Left ventricle myocardium superior (tissue), 1 donor: ENCODE data around the gene TAGLN3. TPM values are rescaled to one million over a fixed set of nuclear protein-coding genes. Genes with fewer than 3 reads are reported as not detected.

ENCODE experiments used
- ATAC-seq: fragments of 200-7000 bp; cut with Tn5 transposase; one replicate; pipeline ENCODE4 v1.9.1; 2020; ENCODE audit warnings: mild to moderate bottlenecking, moderate library complexity
- DNase-seq: peaks from one replicate; pipeline ENCODE4 v3.0.0-alpha.2; 2020
- intact Hi-C: fragments of 100-400 bp; cut with micrococcal nuclease; formaldehyde crosslinking; loops from one replicate; pipeline ENCODE4 v1.11.0; 2022
- total RNA-seq: library from RNA; stranded (reverse); fragmentation: NEBNext Ultra II Directional; extraction: Animal tissue kit (Norgen Biotek cat#: 25700); gene quantifications from one replicate; pipeline ENCODE4 v1.2.1, GENCODE V29; 2021
- donor health status: DM: no; HTN: yes; CAD: no; lungs with severe emphysema.

The TAGLN3 gene
- total RNA-seq, 1 donor from 2014 or later, result not detected

DNA sequence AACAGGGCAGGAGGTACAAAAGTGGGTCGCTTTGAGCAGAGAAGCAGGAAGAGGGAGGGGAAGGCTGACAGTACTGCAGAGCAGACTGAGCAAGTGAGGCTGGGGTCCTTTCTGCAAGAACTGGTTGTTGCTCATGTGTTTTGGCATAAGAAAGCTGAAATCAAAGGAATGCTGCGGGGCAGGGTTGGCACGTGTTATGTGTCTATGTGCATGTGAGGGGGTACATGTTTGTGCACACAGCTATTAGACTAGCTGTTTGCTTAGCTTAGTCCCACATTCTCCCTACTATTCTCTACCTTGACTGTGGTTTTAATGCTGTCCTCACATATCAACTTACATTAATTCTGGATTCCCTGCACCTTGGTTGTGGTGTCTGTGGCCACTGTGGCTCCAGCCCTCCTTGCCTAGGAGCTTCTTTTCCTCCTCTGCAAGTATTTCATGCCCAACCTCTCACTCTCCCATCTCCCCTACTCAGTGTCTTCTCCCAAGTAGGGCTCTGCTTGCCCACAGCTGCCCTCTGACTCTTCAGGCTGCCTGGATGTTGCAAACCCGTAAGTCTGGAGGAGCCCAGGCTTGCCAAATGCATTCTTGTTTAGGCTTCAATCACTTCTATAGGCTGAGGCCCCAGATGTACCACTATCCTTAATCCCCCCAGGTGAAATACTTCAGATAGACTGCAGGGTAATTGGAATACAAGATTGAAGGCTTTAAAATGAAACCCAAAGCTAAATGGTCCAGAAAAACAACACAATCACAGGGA, 4.8 kb downstream of the TAGLN3 start:
- intact Hi-C loops, result no loop called here

DNA sequence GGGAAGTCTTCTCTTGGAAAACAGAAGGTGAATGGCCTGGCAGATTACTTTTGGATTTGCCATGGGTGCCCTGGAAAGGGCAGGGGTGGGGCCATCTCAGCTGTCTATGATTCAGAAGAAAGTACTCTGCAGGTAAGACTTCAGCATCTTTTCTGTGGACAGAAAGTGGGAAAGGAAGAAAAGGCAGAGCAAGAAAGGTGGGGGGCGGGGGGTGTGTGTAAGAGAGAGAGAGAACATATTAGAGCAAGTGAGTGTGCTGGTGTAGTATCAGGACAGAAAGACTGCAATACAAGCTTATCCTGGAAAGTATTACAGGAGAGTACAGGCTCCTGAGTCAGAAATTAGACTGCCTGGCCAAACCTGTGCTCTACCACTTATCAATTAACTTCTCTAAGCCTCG, 5.5 kb downstream of the TAGLN3 start:
- DNase-seq (no peak), ATAC-seq (no peak)
- intact Hi-C loops, result no loop called here

More for the DNA sequence above, 4.8 kb downstream of the TAGLN3 start:
- DNase-seq, result no peak
- ATAC-seq, result no peak

DNA sequence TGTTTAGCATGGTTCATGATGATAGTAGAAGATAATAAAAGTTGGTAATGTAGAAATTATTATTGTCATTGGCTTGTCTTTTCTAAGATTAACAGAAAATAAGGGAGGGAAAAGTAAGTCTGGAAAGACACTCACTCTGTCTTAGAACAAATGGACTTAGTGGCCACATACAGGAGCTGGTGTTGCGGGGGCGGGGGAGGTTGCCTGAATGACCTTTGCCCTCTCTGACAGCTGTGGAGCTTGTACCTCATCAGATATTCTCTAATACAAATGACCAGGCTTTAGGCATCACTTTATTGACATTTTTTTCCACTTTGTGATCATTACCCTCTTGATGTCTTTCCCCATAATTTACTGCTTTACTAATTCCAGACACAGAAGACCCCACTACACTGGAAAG, 5.9 kb downstream of the TAGLN3 start:
- DNase-seq, result no peak
- no peak for ATAC-seq
- intact Hi-C loops, result no loop called here

DNA sequence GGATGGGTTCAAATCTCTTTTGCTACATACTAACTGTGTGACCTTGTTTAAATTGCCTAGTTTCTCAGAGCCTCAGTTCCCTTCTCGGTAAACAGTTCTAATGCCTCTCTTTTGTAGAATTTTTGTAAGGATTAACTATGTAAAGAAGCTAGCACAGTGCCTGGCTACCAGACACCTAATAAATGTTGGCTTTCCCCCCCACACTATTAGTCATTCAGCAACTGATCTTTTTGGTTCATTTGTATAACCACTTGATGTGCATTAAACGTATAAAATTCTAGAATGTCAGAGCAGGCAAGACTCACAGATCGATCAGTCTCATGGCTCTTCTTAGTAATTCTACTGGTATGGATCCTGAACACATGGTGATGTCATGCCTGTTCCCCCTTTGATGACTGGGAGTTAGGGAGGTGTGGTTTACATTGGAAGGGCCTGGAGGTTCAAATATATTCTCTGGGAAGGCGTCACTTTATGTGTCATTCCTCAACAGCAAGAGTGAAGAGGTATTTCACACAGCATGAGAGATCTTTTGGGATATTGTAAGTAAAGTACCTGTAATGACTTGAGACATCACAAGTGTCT, 6.5 kb downstream of the TAGLN3 start:
- DNase-seq, result no peak
- intact Hi-C loops, result no loop called here
- no peak for ATAC-seq

DNA sequence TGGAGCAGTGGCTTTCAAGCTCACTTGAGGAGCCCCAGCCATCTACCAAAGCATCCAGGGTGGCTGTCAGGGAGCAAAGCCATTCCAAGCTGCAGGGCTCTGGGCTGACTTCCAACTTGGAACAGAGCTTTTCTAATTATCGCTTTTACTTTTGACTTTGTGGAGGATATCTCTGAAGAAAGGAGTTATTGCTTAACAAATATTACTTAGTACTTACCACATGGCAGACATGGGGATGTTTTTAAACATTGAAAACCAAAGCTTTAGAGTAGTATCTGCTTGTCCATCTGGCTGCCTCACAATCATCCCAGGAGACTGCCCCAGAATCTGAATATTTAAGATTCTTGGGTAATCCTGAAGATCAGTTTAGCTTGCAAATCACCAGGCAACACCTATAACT, 8.9 kb downstream of the TAGLN3 start:
- peak; percentile 53 for ATAC-seq
- DNase-seq, result peak; percentile 40
- intact Hi-C loops, result no loop called here

DNA sequence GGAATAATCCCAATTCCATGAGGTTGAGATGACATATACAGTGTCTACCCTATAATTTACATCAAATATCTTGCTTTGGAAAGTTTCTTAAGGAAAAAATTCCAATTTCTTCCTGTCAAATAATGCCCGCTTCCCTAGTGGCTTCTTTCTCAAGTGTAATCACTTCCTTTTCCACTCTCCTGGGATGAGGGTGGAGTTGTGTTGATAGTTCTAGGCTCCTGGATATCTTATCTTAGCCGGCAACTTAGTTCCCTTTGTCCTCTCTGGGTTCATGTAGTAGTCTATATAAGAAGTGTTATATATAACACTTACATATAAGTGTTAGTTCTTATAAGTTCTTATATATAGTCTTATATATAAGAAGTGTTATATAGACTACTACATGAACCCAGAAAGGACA, 10.9 kb downstream of the TAGLN3 start:
- intact Hi-C loops, result no loop called here
- ATAC-seq (no peak), DNase-seq (no peak)

DNA sequence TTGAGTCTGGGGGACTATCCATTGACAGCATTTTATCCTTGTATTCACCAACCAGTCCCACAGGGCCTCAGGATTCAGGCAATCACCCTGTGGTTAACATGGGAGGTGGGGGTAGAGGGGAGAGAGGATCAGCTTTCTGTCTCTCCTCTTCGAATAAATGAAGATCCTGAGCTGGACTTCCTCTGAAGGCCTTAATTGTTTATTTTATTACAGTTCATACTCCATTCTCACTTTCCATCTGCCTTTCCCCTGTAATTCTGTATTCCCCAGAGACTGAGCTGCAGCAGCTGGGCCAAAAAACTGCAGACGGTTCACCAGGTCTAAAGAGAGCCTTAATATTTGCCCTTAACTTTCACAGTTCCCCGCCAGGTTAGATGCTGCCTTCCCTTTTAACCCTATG, 11.9 kb downstream of the TAGLN3 start:
- intact Hi-C loops, result no loop called here
- DNase-seq, result no peak
- ATAC-seq, result no peak

DNA sequence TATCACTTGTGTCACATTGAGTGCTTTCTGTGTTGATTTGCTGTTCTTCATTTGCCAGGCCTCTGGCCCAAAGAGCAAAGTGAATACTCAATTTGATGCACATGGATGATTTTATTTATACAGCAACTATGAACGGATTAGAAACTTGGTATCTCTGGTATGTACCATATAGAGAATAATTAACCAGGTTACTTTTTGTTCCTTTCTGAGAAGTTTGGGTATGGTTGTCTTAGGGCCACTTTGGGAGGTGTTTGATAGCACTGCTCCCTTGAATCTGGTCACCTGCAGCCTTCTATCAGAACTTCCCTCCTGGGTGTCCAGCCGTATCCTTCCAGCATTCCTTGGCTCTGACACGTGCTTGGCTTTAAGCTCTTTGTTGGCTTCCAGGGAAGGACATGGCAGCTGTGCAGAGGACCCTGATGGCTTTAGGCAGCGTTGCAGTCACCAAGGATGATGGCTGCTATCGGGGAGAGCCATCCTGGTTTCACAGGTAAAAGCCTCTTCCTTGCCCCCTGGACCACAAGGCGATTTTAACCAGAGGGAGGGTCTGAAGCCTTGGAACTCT, 12.7 kb downstream of the TAGLN3 start:
- intact Hi-C loops, result no loop called here
- DNase-seq (no peak), ATAC-seq (no peak)

DNA sequence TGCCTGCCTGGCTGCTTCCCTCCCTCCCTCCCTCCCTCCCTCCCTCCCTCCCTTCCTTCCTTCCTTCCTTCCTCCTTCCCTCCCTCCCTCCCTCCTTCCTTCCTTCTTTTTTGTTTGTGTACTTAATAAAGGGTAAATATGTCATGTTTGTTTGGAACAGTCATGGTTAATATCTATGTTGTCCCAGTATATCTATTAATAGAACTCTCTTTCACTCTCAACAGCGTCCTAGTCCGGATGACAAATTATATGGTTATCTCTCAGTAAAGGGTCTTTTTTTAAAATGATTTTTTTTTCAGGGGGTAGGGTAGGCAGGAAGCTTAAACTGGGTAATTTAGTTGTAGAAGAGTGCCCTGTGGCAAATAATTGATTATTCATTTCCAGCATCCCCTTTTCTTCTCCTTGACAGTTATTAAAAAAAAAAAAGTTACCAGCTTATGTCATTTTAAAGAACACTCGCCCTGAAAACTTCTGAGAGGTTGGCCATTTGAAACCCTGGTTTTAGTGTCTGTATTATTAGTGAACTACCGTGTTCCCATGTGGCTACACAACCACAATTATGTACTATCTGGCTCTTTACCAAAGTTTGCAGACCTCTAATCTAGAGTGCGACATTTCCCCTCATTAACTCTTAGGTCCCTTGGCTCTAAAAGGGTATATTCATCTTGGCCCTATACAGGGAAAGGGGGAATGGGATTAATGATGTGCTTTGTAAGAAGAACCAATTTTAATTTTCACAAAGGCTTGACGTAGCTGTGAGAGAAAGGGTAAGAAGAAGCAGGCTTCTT, 13.7 kb downstream of the TAGLN3 start:
- intact Hi-C loops, result no loop called here
- DNase-seq (no peak), ATAC-seq (peak; percentile 64)

DNA sequence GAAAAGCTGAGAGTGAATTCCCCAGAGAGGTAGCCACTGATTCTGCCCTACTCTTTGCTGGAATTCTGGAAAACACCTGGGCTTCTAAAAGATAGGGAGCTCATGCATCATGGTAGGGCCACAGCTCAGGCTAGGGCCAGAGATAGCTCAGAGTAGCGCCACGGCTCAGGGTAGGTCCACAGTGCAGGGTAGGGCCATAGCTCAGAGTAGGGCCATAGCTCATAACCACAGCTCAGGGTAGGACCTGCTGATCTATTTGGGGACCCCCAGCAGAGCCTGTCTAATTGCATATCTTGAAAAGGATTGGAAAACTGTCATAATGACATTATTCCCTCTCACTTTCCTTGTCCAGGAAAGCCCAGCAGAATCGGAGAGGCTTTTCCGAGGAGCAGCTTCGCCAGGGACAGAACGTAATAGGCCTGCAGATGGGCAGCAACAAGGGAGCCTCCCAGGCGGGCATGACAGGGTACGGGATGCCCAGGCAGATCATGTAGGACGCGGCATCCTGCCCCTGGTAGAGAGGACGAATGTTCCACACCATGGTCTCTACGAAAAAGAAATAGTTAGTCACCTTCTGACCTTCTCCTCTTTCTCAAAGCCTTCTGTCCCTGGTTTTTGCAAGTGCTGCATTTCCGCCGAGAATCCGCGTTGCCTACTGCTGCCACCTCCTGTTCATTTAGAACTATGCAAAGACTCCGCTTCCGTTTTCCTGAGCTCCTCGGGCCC, 14.5 kb downstream of the TAGLN3 start:
- ATAC-seq (peak; percentile 91), DNase-seq (peak; percentile 64)
- intact Hi-C loops, result no loop called here

DNA sequence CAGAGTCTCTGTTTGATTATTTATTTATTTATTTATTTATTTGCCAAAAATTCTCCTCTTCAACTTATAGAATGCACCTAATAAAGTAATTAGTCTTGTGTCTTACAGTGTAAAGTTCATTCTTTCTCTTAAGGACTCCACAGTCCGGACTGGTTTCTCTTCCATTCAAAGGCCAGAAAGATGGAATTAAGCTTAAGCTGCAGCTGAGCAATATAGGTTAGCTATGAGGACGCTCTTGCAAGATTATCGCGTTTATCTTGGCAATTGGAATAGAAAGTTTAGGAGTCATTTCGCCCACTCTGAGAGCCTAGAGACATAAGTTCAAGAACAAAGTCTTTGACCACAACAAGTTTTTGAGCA, 15.0 kb downstream of the TAGLN3 start:
- DNase-seq (no peak), ATAC-seq (no peak)
- intact Hi-C loops, result no loop called here

DNA sequence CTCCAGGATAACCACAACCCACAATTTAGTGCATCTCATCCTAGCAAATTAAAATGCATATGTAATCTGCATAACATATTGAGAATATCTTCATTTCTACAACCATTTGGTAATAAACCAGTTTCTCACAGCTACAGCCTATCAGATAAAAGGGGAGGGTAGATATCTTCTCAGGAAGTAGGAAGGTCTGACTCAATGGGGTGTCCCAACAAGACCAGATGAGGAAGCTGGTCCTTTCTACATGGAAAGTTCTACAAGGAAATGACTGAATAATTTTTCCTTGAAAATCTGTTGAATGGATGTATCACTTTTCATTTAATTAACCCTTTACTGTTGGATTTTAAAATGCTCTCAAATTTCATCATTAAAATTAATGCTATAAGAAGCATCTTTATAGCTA, 18.4 kb downstream of the TAGLN3 start:
- DNase-seq (no peak), ATAC-seq (no peak)
- intact Hi-C loops, result no loop called here

DNA sequence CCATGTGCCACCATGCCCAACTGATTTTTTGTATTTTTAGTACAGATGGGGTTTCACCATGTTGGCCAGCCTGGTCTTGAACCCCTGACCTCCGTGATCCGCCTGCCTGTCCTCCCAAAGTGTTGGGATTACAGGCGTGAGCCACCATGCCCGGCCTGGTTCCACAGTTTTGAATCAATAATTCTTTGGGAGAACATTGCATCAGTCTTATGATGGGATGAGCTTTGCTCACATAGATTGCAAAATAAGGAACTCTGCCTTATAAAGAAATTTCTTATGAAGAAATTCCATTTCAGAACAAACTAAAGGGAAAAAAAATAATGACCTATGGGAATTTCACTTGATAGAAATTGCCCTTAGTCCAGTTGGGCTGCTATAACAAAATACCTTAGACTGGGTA, 20.0 kb downstream of the TAGLN3 start:
- no peak for ATAC-seq
- intact Hi-C loops, result no loop called here
- DNase-seq, result no peak

DNA sequence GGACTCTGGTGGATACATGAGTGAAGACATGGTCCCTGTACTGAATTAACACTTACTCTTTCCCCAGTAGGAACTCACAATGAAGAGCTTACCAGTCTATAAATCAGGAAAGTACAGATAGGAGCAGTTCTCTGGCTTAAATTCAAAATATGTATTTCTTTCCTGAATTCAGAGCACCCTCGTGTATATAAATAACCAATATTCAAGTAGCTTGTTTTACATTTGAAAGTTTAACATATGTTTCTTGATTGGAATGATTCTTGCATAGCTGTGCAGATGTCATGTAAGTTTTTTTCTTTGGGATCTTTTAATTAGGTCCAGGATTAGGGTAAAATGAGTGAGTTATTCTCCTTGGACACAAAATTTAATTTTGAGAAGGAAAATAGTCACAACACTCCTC, 21.0 kb downstream of the TAGLN3 start:
- DNase-seq (no peak), ATAC-seq (no peak)
- intact Hi-C loops, result no loop called here

DNA sequence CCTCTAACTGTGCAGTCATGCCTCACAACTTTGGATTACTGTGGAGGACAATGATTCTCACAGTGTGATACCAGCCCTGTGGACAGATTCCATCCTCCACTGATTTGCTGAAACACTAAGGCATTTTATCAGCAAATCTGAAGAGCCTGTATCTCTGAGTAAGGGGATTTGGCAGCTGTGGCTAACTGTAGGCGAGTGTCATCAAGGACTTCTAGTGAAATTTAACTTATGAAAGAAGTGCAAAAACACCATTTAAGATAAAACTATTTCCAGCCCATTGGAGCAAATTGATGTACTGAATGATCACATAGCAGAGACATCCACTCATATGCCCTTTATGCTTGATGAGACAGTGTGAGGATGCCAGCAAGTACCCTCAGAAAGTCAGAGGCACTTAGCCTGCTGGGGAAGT, 22.0 kb downstream of the TAGLN3 start:
- DNase-seq, result no peak
- ATAC-seq, result no peak
- intact Hi-C loops, result no loop called here

DNA sequence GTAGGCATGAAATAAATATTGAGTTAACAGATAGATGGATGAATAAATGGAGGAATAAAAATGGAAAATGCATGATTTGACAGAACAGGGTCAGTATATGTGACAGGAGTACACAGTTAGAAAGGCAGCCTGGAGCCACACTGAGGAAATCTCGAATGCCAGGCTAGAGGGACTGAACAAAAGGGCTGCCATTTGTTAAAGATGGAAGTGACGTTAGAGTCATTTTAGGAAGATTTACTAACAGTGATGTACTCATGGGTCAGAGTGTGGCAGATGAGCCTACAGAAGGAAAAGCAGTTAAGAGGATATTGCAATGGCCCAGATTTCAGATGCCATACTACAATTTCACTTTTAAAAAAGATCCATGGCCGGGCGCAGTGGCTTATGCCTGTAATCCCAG, 28.4 kb downstream of the TAGLN3 start:
- ATAC-seq (no peak), DNase-seq (no peak)
- intact Hi-C loops, result no loop called here

DNA sequence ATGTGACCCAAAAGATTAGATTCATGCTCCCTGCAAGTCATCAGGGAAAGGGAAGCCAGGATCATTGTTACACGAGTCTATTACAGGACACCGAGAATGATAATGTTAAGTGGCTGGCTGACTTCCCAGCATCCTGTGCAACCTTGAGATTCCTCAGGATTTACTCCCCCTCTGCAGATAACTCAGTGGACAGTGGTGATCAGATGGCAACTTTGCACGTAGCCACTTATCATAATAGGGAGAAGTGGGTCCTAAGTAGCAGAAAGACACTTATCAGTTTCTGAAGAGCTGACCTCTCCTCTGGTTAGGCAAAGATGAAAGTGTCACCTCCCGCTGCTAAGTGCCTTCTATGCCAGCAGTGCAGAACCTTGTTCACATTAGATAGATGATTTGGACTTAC, 29.1 kb downstream of the TAGLN3 start:
- intact Hi-C loops, result no loop called here
- DNase-seq (no peak), ATAC-seq (peak; percentile 88)

DNA sequence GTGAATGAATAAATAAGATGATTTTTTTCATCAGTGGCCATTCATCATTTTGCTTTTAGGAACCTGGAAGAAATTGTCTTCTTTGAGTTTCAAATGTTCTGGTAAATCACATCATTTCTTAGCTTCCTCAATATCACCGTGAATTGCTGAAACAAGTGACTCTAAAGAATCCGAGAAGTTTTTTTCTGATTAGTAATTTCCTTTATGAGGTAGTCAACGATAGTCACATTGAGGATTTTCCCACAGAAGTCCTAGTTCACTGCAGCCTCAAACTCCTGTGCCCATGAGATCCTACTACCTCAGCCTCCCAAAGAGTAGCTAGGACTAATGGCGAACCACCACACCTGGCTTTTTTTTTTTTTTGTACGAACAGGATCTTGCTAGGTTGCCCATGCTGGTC, 32.2 kb downstream of the TAGLN3 start:
- ATAC-seq (no peak), DNase-seq (no peak)
- intact Hi-C loops, result no loop called here

DNA sequence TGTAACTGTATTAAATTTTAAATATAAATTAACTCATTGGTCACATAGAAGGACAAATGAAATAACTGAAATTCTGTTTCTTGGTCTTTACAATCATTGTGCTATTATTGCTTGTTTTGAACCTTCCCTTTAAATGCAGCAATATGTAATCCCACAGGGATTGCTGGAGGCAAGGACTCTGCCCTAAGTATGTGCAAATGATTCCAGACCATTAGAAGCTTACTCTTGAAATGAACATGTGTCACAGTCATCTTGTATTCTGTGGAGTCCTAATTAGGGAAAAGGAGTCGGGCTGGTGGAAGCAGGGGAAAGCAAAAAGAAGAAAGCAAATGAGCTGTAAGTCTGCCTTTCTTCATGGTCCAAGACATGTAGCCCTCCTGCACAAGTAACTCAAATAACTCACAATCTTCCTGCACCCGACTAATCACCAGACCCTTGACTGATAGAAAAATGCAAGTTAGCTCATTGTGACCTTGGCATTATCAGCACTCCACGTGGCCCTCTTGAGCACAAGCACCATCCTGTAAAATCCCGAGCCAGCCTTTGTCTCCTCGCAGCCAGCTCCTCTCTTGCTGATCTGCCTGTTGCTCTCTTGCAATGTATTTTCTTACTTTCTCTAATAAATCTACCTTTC, 33.5 kb downstream of the TAGLN3 start:
- ATAC-seq (peak; percentile 73), DNase-seq (no peak)

More for the DNA sequence above, 33.5 kb downstream of the TAGLN3 start:
- intact Hi-C loops, result no loop called here
